Activated CD4-positive, alpha-beta T cell treated with anti-CD3 and anti-CD28 coated beads, Interleukin-2, amount 10 ng/mL, durations not matched to agents 7 days and 5 days (primary cell): Measurements from ENCODE around the gene CRISPLD2. TPM values are rescaled to one million over a fixed set of nuclear protein-coding genes. Genes with fewer than 3 reads are reported as not detected.

Experiments
- CTCF ChIA-PET: fragments of 350-600 bp; sonication (Branson Sonifier 250); formaldehyde crosslinking; loops from one replicate; lab custom pipeline; 2021; ENCODE audit warnings: antibody characterized with exemption; lab: Charles Lee
- POLR2A ChIA-PET: fragments of 350-600 bp; sonication (Branson Sonifier 250); formaldehyde crosslinking; loops from one replicate; lab custom pipeline; 2021; ENCODE audit warnings: antibody characterized with exemption; lab: Charles Lee
- DNase-seq: peaks from one replicate; pipeline ENCODE4 v3.0.0-alpha.2; 2020
- H3K27ac Mint-ChIP-seq: one replicate; pipeline ENCODE4 v1.8.0; 2021; ENCODE audit warnings: mild to moderate bottlenecking, moderate library complexity, mixed read lengths
- H3K27me3 Mint-ChIP-seq: one replicate; pipeline ENCODE4 v1.8.0; 2021; ENCODE audit warnings: mixed read lengths
- H3K36me3 Mint-ChIP-seq: one replicate; pipeline ENCODE4 v1.8.0; 2021; ENCODE audit warnings: low read depth, mixed read lengths
- H3K4me1 Mint-ChIP-seq: one replicate; pipeline ENCODE4 v1.8.0; 2021; ENCODE audit warnings: mixed read lengths
- H3K4me3 Mint-ChIP-seq: one replicate; pipeline ENCODE4 v1.8.0; 2021; ENCODE audit warnings: mild to moderate bottlenecking, moderate library complexity, mixed read lengths
- H3K9me3 Mint-ChIP-seq: one replicate; pipeline ENCODE4 v1.8.0; 2021; ENCODE audit warnings: mixed read lengths
- total RNA-seq, 2 experiments: library from RNA; stranded (reverse); gene quantifications; one replicate each; pipeline ENCODE4 v1.2.3, GENCODE V29; 2021

Gene CRISPLD2
- total RNA-seq, 2 experiments from 2014 or later: 0.25 to 0.27 TPM

DNA sequence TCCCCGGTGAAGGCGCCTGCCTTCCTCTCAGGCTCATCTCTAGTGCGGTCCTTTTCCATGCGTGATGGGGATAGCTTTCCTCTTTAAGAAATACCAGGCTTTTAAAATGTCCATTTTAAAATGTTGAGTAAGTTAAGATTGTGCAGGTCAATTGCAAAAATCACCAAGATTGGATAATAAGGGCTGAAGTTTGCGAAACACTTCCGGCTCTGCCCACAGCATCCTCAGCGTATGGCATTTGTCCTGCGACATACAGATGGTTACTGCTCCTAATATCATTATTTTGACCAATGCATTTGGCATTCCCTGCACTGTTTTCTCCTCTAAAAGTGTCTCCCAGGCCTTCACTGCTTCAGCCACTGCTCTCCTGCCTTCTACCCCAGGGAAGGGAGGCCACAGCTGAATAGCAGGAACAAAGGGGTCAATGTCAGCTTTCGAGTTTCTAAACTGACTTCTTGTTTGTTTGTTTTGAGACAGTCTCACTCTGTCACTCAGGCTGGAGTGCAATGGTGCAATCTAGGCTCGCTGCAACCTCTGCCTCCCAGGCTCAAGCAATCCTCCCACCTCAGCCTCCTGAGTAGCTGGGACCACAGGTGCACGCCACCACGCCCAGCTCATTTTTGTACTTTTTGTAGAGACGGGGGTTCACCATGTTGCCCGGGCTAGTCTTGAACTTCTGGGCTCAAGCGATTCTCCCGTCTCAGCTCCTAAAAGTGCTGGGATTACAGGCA lies 91.9 kb downstream of the CRISPLD2 start:
- Mint-ChIP-seq H3K27me3 (peaks cover 14% of the 10 kb centered on the region), H3K4me3 (no peak overlapping the region), H3K4me1 (no peaks in the 10 kb centered on the region), H3K9me3 (no peaks in the 10 kb centered on the region), H3K36me3 (no peaks in the 10 kb centered on the region), H3K27ac (no peak overlapping the region)
- POLR2A ChIA-PET: no interaction called here
- CTCF ChIA-PET: no interaction called here
- no peak for DNase-seq

GRCh38 chr16:84913315-84913714 lies 93.5 kb downstream of the CRISPLD2 start:
- H3K27ac Mint-ChIP-seq: no peak overlapping the region
- no peaks in the 10 kb centered on the region for H3K4me1 Mint-ChIP-seq
- ChIA-PET POLR2A (no interaction called here), CTCF (no interaction called here)
- H3K27me3 Mint-ChIP-seq: peaks cover 21% of the 10 kb centered on the region
- no peak overlapping the region for H3K4me3 Mint-ChIP-seq
- no peaks in the 10 kb centered on the region for H3K9me3 Mint-ChIP-seq
- H3K36me3 Mint-ChIP-seq: no peaks in the 10 kb centered on the region
- no peak for DNase-seq

- ChIA-PET CTCF (no interaction called here), POLR2A (no interaction called here)
- Mint-ChIP-seq H3K27me3 (peaks cover 29% of the 10 kb centered on the region), H3K4me1 (no peaks in the 10 kb centered on the region), H3K9me3 (no peaks in the 10 kb centered on the region), H3K4me3 (no peak overlapping the region), H3K27ac (no peak overlapping the region), H3K36me3 (no peaks in the 10 kb centered on the region)
- no peak for DNase-seq
Measured at GRCh38 chr16:84914273-84914672, 94.5 kb downstream of the CRISPLD2 start.

DNA sequence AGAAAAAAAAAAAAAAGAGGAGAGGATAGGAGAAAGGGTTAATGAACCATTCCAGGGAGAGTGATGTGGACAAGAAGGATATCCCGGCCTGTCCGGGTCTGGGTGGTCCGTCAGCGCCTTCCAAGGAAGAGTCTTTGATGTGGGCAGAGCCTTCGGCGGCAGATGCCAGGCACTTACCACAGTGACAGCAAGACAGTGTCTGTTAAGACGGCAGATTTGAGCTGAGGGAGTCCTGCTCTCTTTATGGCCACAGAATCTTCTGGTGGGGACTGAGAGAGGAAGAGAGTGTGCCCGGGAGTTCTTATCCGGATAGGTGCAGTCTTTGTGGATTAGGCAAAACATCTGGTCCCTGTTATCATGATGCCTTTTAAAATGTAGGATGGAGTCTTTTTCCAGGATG lies 96.4 kb downstream of the CRISPLD2 start:
- ChIA-PET CTCF (interaction anchor here (0.5 kb wide), 1 partner anchor 12 kb away, joined by 5 read pairs; no protein-coding TSS in a partner anchor), POLR2A (no interaction called here)
- Mint-ChIP-seq H3K27ac (no peak overlapping the region), H3K4me3 (no peak overlapping the region), H3K36me3 (no peaks in the 10 kb centered on the region), H3K27me3 (peaks cover 29% of the 10 kb centered on the region), H3K9me3 (no peaks in the 10 kb centered on the region), H3K4me1 (no peaks in the 10 kb centered on the region)
- no peak for DNase-seq

GRCh38 chr16:84916850-84917249 lies 97.1 kb downstream of the CRISPLD2 start:
- no peak overlapping the region for H3K4me3 Mint-ChIP-seq
- no peaks in the 10 kb centered on the region for H3K36me3 Mint-ChIP-seq
- H3K27ac Mint-ChIP-seq: peak overlapping the region; percentile 38
- H3K9me3 Mint-ChIP-seq: no peaks in the 10 kb centered on the region
- POLR2A ChIA-PET: no interaction called here
- H3K27me3 Mint-ChIP-seq: peaks cover 27% of the 10 kb centered on the region
- CTCF ChIA-PET: no interaction called here
- no peak for DNase-seq
- no peaks in the 10 kb centered on the region for H3K4me1 Mint-ChIP-seq

DNA sequence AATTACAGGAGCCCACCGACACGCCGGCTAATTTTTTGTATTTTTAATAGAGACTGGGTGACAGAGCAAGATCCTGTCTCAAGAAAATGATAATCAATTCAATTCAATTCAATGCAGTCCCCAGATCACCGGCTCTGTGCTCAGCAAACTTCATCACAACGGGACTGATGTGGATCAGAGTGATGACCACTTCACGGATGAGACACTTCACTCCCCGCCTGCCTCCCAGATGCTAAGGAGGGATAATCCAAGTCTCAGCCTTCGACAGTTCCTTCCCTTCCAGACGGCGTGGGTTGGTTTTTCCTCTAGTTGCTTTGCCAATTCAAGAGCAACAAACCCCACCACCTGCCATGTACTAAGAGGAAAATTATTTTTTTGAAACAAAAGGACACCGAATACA lies 97.7 kb downstream of the CRISPLD2 start:
- ChIA-PET CTCF (no interaction called here), POLR2A (no interaction called here)
- Mint-ChIP-seq H3K9me3 (no peaks in the 10 kb centered on the region), H3K4me3 (no peak overlapping the region), H3K27ac (no peak overlapping the region), H3K4me1 (no peaks in the 10 kb centered on the region), H3K27me3 (peaks cover 27% of the 10 kb centered on the region), H3K36me3 (no peaks in the 10 kb centered on the region)
- no peak for DNase-seq

DNA sequence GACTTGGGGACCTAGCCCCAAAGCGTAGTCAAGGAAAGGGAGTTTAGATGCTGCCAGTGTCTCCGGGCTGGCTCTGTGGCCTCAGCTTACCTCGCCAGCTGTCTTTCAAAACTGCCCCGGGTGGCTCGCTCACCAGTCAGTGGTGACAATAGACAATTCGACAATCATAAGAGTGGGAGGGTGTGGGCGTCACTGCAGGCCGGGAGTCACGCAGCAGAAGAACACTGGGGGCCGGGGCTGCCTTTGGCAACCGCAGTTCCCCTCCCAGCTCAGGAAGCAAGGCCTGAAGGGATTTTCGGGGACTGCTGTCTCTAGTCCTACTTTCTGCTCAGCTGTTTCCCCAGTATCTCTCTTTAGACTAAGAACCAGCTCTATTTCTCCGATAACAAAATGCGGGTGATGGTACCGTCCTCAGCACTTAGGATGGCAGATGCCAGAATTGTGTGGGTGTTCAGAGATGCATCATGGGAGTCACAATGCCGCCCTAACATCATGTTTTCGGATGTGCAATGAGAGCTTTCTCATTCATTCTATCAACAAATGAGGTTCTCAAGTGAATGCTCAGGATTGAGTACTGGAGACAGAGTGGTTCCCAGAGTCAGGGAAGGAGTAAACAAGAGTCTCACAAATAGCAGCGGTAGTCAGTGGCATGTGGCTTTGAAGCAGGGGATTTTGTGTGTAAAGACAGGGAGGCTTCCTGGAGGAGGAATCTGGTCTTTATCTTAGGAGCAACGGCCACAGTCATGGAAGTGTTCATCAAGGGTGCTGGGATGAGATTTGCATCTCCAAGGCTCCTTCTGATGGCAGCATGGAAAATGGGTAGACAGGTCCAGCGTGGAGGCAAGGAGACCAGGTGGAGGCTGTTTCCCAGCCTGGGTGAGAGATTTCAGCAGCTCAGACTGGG lies 98.5 kb downstream of the CRISPLD2 start:
- DNase-seq: no peak
- no peaks in the 10 kb centered on the region for H3K36me3 Mint-ChIP-seq
- CTCF ChIA-PET: no interaction called here
- POLR2A ChIA-PET: no interaction called here
- H3K27me3 Mint-ChIP-seq: peaks cover 27% of the 10 kb centered on the region
- H3K4me3 Mint-ChIP-seq: no peak overlapping the region
- no peaks in the 10 kb centered on the region for H3K9me3 Mint-ChIP-seq
- H3K27ac Mint-ChIP-seq: no peak overlapping the region
- H3K4me1 Mint-ChIP-seq: no peaks in the 10 kb centered on the region

GRCh38 chr16:84919269-84919668 lies 99.5 kb downstream of the CRISPLD2 start:
- DNase-seq: no peak
- ChIA-PET POLR2A (no interaction called here), CTCF (interaction anchor here (0.5 kb wide), 1 partner anchor 16 kb away, joined by 4 read pairs; no protein-coding TSS in a partner anchor)
- no peaks in the 10 kb centered on the region for H3K4me1 Mint-ChIP-seq
- H3K27ac Mint-ChIP-seq: no peak overlapping the region
- peaks cover 27% of the 10 kb centered on the region for H3K27me3 Mint-ChIP-seq
- H3K36me3 Mint-ChIP-seq: no peaks in the 10 kb centered on the region
- H3K9me3 Mint-ChIP-seq: no peaks in the 10 kb centered on the region
- no peak overlapping the region for H3K4me3 Mint-ChIP-seq

DNA sequence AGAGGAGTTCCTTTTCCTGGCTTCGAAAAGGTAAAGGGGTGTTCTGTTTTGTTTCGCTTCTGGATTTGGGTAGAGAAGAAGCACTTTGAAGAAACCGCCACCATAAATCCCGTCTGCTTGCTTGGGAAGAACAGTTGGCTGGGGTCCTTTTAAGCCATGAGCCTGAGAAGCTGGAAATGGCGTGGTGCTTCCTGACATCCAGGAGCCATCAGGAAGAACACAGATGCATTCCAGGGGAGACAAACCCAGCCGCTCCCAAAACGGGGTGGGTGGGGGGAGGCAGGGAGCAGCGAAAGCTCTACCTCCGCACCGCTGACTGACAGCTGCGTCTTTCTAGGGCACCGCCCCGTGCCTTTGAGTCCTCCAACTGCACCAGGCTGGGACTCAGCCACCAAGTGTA lies 99.9 kb downstream of the CRISPLD2 start:
- H3K4me3 Mint-ChIP-seq: no peak overlapping the region
- no peaks in the 10 kb centered on the region for H3K36me3 Mint-ChIP-seq
- no peaks in the 10 kb centered on the region for H3K4me1 Mint-ChIP-seq
- DNase-seq: no peak
- H3K9me3 Mint-ChIP-seq: no peaks in the 10 kb centered on the region
- no peak overlapping the region for H3K27ac Mint-ChIP-seq
- H3K27me3 Mint-ChIP-seq: peaks cover 27% of the 10 kb centered on the region
- CTCF ChIA-PET: interaction anchor here (0.6 kb wide), 1 partner anchor 577 kb away, joined by 3 read pairs; no protein-coding TSS in a partner anchor
- POLR2A ChIA-PET: no interaction called here

- H3K27me3 Mint-ChIP-seq: peaks cover 26% of the 10 kb centered on the region
- DNase-seq: no peak
- no peak overlapping the region for H3K4me3 Mint-ChIP-seq
- POLR2A ChIA-PET: no interaction called here
- H3K4me1 Mint-ChIP-seq: no peaks in the 10 kb centered on the region
- H3K36me3 Mint-ChIP-seq: no peaks in the 10 kb centered on the region
- CTCF ChIA-PET: no interaction called here
- no peak overlapping the region for H3K27ac Mint-ChIP-seq
- H3K9me3 Mint-ChIP-seq: no peaks in the 10 kb centered on the region
Measured at GRCh38 chr16:84920333-84920732, 100.5 kb downstream of the CRISPLD2 start.

DNA sequence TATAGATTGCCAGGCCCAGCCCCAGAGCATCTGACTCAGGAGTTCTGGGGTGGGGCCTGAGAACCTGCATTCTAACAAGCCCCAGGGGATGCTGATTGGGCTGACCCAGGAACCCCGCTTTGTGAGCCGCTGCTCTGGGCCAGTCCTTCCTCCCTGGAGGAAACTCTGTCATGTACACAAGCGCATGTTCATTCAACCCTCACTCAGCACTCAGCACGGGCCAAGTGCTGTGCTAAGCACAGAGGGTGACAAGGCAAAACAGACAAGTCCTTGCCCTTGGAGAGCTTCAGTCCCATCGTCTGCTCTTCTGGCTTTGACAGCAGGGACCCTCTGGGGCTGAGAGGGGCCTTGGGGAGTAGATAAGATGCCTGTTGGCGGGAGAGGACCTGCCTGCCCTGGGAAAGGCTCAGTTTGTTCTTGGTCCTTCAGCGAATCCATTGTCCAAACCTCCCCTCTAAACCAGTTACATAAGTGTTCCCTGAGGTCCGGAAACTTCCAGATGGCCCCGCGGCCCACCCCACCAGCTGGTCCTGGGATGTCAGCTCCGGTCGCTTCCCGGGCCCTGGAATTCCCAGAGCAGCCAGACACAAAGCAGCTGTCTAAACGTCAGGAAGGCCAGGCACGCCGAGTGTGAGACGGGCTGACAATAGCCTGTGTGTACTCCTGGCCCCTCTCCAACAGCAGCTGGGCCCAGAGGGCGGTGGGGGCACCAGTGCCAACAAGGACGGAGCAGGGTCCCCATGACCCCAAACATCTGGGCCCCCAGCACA lies 102.8 kb downstream of the CRISPLD2 start:
- ChIA-PET CTCF (interaction anchor here (0.6 kb wide), 1 partner anchor 283 kb away, joined by 3 read pairs; no protein-coding TSS in a partner anchor), POLR2A (no interaction called here)
- no peaks in the 10 kb centered on the region for H3K4me1 Mint-ChIP-seq
- H3K27ac Mint-ChIP-seq: no peak overlapping the region
- no peaks in the 10 kb centered on the region for H3K36me3 Mint-ChIP-seq
- H3K27me3 Mint-ChIP-seq: peaks cover 12% of the 10 kb centered on the region
- DNase-seq: no peak
- H3K9me3 Mint-ChIP-seq: no peaks in the 10 kb centered on the region
- no peak overlapping the region for H3K4me3 Mint-ChIP-seq

DNA sequence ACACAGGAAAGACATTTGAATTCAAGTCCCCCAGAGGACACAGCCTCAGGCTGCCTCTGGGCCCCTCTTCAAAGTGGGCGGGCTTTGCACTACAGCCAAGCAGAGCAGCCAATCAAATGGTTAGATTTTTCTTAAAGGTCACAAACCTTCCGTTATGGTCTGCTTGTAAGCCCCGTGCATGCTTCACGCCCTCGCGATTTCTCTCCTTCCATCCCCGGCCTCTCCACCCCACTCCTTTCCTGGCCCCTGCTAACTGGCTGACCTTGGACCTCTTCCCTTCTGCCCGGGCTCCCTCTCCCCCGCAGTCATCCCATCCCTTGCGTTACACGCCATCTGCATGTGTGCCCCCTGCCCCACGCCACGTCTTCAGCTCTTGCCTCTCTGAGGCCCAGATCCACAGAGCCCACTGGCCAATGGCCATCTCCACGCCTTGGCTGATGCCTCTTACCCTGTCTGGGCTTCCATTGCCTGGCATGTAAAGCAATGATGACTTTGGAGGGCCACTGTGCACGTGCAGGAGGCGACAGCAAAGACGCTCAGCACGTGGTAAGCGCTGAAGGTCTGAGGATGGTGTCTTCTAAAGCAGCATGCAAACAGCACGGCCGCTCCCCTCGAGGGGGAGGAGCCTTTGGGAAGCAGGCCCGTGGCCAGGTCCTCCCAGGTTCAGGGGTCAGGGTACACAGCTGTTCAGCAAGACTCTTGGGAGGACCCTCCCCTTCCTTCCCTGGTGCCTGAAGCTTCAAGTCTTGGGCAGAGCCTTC lies 104.7 kb downstream of the CRISPLD2 start:
- Mint-ChIP-seq H3K27me3 (no peaks in the 10 kb centered on the region), H3K9me3 (no peaks in the 10 kb centered on the region), H3K4me1 (no peaks in the 10 kb centered on the region), H3K36me3 (no peaks in the 10 kb centered on the region), H3K27ac (no peak overlapping the region), H3K4me3 (no peak overlapping the region)
- CTCF ChIA-PET: interaction anchor here (1.0 to 1.5 kb wide), 2 partner anchors 46 to 170 kb away, joined by 3 to 4 read pairs; no protein-coding TSS in a partner anchor
- DNase-seq: no peak
- POLR2A ChIA-PET: no interaction called here
